Fibroblast of mammary gland (primary cell): ENCODE results near the gene PAX9.

Experiments
- DNase-seq: peaks from one replicate; pipeline ENCODE4 v3.0.0-alpha.2; 2010; ENCODE audit warnings: low read depth
- H3K4me3 ChIP-seq: 2 replicates; pipeline ENCODE4 v1.5.1; 2011; ENCODE audit warnings: low read depth, mild to moderate bottlenecking, low read length, moderate library complexity; ENCODE audit not compliant: control insufficient read depth
- TF ChIP-seq, protein P1 (sequence below): conservative IDR thresholded peaks from 2 replicates; pipeline ENCODE4 v1.5.1; 2011; ENCODE audit warnings: low read depth, low read length, inconsistent platforms; ENCODE audit not compliant: control insufficient read depth, insufficient read depth

Gene PAX9

DNA sequence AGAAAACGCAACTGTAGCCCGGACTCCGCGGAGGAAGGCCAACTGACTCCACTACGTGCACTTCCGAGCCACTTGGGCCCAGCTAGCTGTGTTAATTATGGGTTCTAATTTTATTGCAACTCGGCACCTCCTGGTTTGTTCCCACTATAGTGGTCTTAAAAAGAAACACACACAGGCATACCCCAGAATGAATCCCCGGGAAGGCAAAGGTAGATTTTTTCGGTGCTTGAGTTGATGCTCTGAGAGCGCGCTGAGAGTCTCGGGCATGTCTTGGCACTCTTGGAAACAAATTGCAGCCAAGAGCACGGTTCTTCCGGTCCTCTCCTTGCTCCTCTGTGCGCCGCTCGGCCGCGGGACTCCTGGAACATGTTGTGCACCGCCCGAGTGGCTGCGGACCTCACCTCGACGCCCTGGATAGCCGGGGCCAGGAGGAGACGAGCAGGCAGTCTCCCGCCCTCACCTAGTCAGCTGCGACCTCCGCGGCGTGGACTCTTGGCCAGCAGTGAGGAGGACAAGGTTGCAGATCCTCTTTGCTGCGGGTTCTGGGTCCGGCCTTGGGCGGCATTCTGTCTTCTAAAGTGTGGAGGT, 6.8 kb upstream of the PAX9 start:
- no peak overlapping the region for H3K4me3 ChIP-seq
- TF ChIP-seq, protein P1, sequence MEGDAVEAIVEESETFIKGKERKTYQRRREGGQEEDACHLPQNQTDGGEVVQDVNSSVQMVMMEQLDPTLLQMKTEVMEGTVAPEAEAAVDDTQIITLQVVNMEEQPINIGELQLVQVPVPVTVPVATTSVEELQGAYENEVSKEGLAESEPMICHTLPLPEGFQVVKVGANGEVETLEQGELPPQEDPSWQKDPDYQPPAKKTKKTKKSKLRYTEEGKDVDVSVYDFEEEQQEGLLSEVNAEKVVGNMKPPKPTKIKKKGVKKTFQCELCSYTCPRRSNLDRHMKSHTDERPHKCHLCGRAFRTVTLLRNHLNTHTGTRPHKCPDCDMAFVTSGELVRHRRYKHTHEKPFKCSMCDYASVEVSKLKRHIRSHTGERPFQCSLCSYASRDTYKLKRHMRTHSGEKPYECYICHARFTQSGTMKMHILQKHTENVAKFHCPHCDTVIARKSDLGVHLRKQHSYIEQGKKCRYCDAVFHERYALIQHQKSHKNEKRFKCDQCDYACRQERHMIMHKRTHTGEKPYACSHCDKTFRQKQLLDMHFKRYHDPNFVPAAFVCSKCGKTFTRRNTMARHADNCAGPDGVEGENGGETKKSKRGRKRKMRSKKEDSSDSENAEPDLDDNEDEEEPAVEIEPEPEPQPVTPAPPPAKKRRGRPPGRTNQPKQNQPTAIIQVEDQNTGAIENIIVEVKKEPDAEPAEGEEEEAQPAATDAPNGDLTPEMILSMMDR: no peak
- no peak for DNase-seq

DNA sequence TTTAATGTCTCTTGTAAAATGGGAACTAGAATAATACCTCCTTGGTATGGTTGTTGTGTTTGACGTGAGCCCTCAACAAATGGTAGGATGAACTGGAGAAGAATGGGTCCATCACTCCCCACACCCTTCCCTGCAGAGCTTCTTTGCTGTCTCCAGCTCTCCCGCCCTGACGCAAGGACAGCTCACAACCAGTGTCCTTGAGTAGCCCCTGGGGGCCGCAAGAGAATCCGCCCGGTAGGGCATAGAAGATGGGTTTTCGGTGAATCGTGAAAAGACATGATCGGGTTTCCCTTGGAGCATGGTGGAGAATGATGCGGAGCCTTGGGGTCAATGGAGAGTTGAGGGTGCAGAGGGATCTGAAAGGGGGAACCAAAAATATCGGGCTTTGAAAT, 6.1 kb upstream of the PAX9 start:
- TF ChIP-seq, protein P1: no peak
- no peak for DNase-seq
- no peak overlapping the region for H3K4me3 ChIP-seq

DNA sequence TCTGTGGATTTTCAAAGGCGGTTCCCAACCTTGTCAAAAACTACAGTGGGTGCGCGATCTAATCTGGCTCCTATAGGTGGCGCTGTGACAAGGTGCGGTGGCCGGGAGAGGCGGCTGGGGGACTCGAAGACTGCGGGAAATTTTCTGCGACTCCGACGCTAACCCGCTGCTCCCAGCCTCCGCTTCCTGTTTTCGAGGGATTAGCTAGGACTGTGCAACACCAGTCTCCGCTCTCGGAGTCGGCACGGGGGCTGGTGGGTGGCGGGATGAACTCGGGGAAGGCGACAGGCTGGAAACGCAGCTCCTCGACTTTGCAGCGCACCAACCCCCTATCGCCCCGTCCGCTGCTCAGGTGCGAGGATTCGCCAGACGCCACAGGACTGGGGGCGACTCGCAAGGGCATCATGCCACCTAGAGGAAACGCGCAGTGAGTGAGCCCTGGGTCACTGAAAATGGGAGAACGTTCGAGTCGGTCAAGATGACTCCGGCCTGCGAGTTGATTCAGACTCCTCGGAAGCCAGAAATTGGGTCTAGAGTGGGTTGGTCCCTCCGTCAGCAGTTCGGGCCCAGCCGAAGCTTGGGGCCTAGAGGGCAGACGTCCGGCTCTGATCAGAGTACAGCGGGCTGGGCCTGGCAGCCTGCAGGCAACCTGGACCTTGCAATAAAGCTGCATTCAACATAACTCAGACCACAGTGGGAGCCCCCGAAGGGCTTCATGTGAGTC, 5.5 kb upstream of the PAX9 start:
- TF ChIP-seq, protein P1: peak; percentile 47
- no peak overlapping the region for H3K4me3 ChIP-seq
- peak; percentile 19 for DNase-seq

DNA sequence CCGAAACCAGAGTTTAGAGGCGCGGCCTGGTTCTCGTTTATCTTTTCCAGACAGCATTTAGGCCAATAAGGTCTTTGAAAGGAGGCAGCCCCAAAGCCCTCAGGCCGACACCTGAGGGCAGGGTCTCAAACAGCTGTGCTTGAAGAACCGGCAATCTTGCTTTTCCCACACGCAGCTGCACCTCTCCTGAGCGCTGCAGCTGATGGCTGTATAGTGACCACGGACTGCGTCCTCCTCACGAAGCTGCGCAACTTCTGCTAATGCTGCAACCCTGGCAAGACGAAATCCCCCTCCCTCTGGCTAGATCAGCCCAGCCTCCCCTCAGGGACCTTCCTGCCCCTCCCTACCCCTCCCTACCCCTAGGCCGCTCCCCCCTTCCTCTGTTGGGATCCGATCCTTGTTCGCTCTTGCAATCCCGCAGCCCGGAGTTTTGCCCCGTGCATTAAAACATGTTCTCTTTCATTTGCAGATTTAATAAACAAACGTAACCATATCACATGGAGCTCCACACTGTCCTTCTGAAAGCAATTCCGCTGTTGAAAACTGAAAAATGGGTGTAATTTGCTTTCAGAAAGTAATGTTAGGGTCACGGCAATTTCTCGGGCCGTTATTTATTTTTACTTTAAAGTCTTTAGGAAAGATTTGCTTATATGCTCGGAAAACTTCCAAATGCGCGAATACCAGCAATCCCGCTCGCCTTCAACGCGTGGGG, 4.8 kb upstream of the PAX9 start:
- no peak for DNase-seq
- no peak overlapping the region for H3K4me3 ChIP-seq

DNA sequence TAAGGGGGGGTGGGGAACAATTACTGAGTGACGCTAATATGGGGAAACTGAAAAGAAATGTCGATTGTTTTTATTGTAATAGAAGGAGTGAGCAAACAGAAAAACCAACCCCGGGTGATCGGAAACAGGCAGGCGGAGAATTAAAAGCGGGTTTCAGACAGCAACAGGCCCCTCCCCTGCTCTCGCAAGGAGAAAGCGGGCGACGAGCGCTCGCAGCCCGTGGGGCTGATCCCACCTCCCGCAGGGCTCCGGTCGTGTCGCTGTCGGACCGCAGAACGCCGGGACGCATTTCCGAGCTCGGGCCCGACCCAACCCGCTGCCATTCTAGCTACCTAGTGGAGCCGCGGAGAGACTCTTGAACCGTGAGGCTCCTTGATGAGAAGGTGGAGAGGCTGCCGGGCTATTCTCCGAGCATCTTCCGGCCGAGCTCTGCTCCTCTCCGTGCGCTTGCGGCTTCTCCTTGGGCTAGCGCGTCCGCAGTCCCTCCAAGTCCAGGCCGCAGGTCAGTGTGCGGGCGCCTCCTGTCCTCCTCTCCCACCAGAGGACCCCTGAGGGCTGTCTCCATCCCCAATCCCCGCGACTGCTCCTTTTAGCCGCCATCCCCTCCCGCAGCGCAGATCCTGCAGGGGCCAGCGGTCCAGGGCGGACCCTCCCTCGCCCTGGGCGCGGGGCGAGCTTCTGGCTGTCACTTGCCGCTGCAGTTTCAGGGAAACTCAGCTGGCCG, 4.1 kb upstream of the PAX9 start:
- peak; percentile 6 for DNase-seq
- H3K4me3 ChIP-seq: no peak overlapping the region
- TF ChIP-seq, protein P1: no peak

More for the DNA sequence above, 4.8 kb upstream of the PAX9 start:
- TF ChIP-seq, protein P1: no peak
